ENCODE data around the gene NRARP.

GRCh38 chr9:137300567-137301080, 1.4 kb downstream of the NRARP start:
- TF ChIP-seq POLR2A (IDR thresholded peaks at IDR 0.05; ENCODE audit: low read depth, low read length) (no peak), POLR2AphosphoS5 (IDR thresholded peaks at IDR 0.05; ENCODE audit: low read depth, low read length) (no peak), SPI1 (IDR thresholded peaks at IDR 0.05; ENCODE audit: low read depth, low read length) (no peak), TAF1 (IDR thresholded peaks at IDR 0.05; ENCODE audit: low read depth, low read length) (no peak), PAX5 (IDR thresholded peaks at IDR 0.05; ENCODE audit: insufficient read depth, low read length, severe bottlenecking) (no peak), POU2F2 (IDR thresholded peaks at IDR 0.05; ENCODE audit: low read depth, low read length) (no peak)

All from GM12891 (cell line).